HL-60/S4 treated with phorbol 12-myristate 13-acetate at 8.2 ng/mL for 4 days and 3 days (cell line): ENCODE data around the gene SEC62.
"Not testable (repeated sequence)": the region's sequence is repeated elsewhere in the genome, so short reads cannot be mapped to it uniquely, and the experiment has no call there.

ENCODE experiments used
- in situ Hi-C: fragments of 300-500 bp; cut with MboI; formaldehyde crosslinking; loops from 2 replicates; pipeline ENCODE4 v1.15.0; 2022; ENCODE audit warnings: low sequenced_read_pairs

The SEC62 gene

DNA sequence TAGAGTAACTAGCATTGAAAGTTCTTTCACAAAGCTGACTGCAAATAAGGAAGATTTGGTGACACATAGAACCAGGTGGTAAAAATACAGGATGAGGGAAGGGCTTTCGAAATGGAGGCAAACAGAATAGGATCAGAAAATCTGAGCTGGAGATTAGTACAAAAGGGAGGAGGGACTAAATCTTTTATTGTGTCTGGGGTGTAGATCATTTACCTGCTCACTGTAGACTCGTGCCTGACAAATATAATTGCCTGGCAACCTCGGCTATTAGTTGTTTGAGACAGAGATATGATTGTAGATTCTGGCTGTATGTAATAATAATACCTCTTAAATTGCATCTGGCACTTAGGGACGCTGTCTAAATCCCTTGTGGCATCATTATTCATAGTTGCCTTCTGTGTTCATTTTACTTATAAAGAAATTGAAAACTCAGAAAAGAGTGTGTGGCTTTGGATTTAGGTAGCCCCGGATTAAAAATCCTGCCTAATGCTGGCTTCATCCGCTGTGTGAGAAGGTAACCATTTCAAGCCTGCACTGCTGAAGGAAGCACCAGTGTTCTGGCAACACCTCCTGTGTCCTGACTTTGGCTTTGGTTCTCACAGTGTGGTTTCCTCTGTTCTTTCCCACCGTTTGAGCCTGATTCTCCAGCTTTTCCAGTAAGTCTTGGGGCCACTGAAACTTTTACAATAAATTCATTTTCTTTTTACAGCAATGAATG is 46.2 kb downstream of the SEC62 start:
- in situ Hi-C loops = no loop called here

DNA sequence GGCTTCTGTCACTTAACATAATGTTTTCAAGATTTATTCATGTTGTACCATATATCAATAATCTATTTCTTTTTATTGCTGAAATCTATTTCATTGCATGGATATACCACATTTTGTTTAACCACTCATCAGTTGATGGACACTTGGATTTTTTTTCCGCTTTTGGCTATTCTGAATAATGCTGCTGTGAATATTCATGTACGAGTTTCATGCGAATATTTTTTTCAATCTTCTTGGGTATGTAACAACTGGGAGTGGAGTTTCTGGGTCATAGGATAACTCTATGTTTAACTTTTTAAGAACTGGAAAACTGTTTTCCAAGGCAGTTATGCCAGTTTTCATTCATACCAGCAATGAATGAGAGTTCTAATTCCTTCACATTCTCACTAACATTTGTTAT is 49.5 kb downstream of the SEC62 start:
- in situ Hi-C loops = no loop called here

DNA sequence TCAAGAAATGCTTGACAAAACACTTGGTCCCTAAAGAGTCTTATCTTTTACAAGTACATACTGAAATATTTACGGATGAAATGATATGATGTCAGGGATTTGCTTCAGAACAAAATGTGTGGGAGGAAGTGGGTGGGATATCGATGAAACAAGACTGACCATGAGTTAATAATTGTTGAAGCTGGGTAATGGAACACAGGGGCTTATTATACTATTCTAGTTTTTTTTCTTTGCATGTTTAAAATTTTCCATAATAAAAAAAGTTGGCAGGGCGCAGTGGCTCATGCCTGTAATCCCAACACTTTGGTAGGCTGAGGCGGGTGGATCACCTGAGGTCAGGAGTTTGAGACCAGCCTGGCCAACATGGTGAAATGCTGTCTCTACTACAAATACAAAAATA is 52.7 kb downstream of the SEC62 start:
- in situ Hi-C loops = not testable (repeated sequence)

DNA sequence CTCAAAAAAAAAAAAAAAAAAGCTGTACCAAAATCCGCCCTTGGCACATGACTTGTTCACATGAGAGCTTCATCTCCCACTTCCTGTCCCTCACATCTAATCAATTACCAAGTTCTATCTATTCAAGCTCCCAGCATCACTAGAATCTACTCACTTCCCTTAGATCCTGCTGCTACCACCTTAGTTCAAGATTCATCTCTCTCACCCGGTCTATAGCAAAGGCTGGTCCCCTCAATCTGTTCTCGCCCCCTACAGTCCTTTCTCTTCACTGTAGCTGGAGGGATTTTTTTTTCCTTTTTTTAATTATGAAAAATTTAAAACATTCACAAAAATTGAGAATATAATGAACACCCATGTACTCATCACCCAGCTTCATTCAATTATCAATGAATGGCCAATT is 54.5 kb downstream of the SEC62 start:
- in situ Hi-C loops = no loop called here

DNA sequence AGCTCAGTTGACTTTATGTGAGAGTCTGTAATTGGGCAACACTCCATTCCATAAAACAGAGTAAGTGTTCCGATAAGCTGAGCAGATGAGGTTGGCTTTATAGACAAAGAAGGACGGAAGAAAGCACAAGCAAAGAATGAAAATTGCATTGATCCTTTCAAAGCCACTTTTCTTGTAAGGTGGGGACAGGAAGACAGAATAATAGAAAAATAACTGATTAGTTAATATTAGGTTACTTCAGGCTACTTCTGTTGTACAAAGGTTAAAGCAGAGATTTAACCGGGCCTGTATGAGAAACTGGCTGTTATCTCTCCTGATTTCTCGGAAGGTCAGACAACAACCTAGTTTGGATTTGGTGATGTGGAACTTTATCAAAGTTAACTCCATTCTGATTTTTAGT is 55.7 kb downstream of the SEC62 start:
- in situ Hi-C loops = no loop called here

DNA sequence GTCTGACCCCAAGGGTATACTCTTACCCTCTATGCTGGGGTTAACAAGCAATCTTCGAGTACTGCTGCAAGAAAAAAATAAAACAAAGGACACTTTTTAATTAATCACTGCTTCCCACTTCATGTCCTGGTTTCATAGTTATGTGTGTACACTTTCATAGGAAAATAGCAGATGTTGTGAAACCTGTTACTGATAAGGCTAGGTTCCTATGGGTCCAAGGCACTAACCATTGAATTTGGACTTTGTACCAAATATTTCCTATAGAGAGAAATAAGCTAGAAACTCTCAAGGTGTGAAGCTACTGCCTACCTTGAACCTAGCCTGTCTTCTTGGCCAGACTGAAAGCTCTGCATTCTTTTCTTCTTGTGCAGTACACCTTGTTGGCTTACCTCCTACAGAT is 56.6 kb downstream of the SEC62 start:
- in situ Hi-C loops = no loop called here

DNA sequence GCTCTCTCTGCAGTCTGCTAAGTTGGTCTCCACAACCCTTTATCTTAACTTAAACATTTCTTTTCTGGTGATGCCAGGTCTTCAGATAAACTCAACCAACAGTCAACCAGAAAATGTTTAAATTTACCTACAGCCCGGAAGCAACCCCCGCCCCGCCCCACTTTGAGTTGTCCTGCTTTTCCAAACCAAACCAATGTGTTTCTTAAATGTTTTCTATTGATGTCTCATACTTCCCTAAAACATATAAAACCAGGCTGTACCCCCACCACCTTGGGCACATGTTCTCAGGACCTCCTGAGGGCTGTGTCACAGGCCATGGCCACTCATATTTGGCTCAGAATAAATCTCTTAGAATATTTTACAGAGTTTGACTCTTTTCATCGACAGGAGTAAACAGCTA is 58.0 kb downstream of the SEC62 start:
- in situ Hi-C loops = no loop called here

DNA sequence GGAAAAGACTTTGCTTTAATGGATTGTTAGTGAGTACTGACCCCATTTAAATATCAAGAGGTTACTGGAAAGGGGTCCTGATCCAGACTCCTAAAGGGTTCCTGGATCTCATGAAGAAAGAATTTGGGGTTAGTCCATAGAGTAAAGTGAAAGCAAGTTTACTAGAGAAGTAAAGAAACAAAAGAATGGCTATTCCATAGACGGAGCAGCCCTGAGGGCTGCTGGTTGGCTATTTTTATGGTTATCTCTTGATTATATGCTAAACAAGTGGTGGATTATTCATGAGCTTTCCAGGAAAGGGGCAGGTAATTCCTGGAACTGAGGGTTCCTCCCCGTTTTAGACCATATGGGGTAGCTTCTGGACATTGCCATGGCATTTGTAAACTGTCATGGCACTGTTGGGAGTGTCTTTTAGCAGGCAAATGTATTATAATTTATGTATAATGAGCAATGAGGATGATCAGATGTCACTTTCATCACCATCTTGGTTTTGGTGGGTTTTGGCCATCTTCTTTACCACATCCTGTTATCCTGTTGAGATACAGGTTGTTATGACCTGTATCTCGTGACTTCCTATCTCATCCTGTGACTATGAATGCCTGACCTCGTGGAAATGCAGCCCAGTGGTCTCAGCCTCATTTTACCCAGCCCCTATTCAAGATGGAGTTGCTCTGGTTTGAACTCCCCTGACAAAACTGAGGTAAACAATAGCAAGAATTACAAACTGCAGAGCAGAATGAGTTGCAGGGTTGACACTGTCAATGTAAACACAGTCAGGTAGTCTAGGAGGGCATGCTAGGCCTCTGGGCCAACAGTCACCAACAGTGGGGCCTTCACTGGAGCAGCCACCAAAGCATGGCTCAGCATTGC is 60.9 kb downstream of the SEC62 start:
- in situ Hi-C loops = no loop called here

DNA sequence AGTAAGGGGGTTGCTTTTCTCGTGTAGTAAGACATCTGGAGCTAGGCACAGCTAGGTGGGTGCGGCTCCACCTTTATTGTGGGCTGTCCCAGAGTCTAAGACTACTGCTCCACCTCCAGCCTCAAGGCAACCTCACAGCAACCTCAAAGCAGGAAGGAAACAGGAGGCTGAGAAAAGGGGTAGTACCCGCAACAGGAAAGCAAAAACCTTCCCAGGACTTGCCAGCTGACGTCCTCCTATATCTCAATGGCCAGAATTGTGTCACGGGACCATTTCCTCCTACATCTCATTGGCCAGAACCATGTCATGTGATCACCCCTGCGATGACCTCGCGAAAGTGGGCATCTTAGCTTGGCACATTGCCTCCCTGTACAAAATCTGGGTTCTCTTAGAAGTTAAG is 66.9 kb downstream of the SEC62 start:
- in situ Hi-C loops = no loop called here

DNA sequence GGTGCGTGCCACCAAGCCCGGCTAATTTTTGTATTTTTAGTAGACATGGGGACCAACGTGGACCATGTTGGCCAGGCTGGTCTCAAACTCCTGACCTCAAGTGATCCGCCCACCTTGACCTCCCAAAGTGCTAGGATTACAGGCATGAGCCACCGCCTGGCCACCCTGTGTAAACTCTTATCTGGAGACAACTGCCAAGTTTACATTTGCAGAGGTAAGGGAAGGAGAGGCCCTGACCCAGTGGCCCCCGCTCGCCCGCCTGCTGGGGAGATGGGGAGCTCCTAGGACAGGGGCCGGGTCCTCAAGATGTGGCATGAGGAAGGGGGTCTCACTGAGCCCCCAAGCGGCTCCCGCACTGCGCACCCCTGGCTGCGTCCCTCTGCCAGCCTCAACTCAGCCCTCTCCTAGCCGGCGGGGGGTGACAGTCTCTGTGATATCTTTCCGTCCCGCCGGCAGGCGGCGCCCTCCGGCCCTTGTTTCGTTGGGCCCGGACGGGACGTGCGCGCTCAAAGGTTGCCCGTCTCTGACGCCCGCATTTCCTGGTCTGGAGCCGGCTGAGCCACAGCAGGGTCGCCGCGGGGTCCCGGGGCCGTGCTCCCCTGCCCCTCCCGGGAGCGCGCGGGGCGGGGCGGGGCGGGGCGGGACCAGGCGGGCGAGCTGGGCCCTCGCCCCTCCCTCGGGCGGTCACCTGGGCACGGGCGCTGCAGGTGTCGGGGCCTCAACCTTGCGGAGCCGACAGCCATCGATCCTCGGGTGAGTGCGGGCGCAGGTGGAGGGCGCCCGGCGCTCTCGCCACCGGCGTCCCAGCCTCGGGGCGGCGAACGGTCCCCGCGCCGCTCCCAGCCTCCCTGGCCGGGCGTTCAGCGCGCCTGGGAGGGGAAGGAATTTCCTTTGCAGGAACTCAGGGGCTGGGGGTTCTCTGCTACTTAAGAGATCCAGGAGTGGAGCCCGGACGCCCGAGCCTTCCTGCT is 71.1 kb downstream of the SEC62 start, which contains the start of gene GPR160:
Gene GPR160 (plus strand): TSS at position 533 of the 971 bp plus-strand sequence. CDS start 45,978 bp downstream, outside the sequence.
- in situ Hi-C loops = no loop called here

DNA sequence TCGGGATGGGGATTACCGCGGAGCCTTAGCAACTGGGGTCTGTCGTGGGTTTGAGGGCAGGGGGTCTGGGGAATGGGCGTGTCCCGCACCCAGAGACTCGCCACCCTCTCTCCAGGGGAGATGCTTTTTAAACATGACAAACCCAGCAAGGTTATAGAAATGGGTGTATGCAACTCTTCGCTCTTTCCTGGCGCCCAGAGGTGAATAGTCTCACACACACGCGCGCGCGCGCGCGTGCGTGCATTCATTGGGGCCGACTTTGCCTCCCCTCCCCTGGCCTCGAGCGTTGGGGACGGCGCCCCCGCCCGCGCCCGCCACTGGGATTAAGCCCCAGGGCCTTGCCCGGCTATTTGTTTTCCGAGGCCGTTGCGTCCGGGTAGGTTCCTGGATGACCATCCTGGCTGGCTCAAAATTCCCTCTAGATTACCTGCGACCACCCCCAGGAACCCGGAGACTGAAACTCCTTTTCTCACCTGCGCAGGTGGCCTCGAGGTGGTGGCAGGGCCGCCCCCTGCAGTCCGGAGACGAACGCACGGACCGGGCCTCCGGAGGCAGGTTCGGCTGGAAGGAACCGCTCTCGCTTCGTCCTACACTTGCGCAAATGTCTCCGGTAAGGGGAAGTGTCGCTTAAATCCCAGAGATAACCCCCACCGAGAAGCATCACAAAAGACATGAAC is 72.0 kb downstream of the SEC62 start:
- in situ Hi-C loops = no loop called here

DNA sequence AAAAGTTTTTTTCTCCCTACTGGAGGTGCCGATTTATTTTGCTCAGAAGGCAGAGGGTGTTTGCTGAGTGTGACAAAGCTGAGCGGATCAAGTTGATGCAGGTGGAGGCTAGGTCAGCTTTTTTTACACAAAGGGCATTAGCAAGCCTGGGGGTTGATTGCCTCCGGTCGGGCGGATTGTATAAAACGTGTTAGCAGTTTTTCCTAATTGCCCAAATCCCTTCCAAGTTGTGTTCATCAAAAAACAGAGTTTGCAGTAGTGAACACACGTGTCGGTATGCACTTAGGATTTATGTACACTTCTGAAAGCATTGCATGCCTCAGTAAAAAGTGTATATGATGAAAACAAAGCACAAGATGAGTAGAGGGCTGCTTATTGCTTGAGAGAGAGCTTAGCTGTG is 73.8 kb downstream of the SEC62 start:
- in situ Hi-C loops = no loop called here

DNA sequence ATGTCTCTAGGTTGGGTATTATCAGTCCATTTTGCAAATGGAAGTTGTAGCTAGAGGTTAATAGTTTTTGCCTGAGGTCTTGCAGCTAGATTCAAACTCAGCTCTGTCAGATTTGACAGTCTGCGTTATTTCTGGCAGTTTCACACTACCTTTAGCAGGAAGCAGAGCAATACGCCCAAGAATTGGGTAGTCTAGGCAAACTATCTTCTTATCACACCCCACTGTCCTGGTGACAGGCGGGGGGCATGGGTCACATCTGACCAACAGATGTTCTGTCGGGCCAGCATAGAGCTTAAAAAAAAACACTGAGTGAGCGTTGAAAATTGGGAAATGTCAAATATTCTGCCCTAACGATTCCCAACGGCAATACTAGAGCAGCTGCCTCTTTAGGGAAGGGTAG is 76.9 kb downstream of the SEC62 start:
- in situ Hi-C loops = no loop called here

DNA sequence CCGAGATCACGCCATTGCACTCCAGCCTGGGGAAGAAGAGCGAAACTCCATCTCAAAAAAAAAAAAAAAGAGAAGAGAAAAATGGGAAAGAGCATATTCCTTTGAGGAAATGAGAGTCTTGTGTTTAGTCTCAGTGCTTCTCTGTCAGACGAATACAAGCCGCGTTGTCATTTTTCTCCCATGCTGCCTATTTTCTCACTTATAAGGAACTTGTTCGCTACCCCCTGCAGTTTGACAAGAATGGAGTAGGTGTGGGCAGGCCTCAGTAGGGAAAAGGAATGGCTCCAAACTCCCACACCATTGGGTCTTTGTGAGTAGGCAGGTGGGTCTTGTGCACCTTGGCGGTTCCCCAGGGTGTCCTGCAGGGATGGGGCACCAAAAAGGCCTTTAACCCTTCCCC is 77.7 kb downstream of the SEC62 start:
- in situ Hi-C loops = no loop called here

DNA sequence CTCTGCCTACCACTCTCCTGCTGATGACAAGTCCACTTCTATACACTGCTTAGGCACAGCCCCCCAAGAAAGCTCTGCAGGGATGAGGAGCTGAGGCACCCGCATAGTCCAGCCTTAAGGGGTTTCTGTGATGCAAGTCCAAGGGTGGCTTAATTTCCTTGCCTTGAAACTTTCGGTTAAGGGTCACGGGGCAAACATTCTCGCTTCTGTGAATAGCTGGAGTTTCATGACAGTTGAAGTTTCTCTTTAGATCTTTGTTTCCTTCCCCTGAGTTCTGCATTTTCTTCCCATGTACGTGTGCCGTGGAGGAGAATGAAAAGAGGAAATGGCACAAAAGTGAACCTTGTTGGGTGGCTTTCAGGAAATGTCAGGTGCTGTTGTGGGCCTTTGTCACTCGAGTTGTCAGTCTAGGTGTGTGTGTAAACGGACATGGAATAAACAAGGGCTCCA is 78.2 kb downstream of the SEC62 start:
- in situ Hi-C loops = no loop called here

DNA sequence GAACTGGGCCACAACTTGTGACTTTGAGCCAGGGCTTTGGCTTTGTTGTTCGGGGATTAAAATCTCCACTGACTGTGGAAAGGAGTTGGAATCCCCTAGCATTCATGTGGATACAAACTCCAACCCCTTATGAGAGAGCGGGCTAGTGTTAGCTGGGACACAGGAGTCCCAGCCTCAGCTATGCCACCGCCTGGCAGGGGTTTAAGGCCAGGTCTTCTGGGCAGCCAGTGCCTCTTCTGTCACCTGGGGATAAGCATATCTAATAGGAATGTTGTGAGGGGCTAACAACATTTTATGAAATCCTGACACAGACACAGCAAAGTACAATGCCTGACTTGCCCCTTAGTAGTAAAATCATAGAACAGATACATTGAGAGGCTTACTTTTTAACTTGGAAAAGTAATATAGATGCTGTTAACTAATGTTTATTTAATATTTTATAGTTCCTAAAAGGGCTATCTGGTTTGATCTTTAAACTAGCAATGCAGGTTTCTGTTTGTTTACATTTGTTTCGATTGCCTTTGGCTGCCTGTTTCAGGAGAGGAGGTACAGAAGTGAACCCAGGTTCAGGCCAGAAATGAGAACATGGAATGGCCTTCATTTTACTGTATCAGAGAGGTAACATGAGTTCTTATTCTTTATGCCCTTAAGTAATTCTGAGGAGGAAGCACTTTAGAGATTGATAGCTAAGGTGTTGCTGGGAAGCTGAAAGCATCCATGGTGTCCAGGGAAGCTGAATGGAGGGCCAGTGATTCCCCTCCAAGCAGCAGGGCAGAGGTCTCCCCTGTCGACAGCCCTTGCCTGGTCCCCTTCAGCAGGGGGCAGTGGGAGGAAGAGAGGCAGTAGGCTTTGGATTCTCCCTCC is 79.9 kb downstream of the SEC62 start:
- in situ Hi-C loops = no loop called here

DNA sequence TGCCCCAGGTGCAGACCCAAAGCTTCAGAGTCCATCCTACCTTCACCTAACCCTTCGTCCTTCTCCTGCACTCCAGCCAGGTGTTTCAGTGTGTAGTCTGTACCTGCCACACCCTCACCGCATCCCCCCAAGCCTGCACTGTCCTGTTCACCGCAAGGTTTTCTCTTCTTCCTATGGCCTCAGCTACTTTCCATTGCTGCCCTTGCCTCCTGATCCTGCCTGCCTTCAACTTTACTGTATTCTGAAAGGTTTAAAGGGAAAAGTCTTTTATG is 80.5 kb downstream of the SEC62 start:
- in situ Hi-C loops = no loop called here
